NCI-H1105 (cell line): ENCODE results near the gene SHE.
"Not testable (repeated sequence)": the region's sequence is repeated elsewhere in the genome, so short reads cannot be mapped to it uniquely, and the experiment has no call there.

Experiments used
- DNase-seq: peaks from one replicate; lab custom pipeline; 2025; lab: John Stamatoyannopoulos, UW

Gene SHE

GRCh38 chr1:154514066-154514553 is 11.9 kb upstream of the SHE start:
- DNase-seq: no peak

GRCh38 chr1:154512760-154513159 is 10.5 kb upstream of the SHE start:
- no peak for DNase-seq

- no peak for DNase-seq
These were observed 1.7 kb upstream of the SHE start for GRCh38 chr1:154503898-154504297.

- DNase-seq: no peak
These were observed 518 bp upstream of the SHE start for GRCh38 chr1:154502744-154503115.

- no peak for DNase-seq
These were observed 668 bp downstream of the SHE start for GRCh38 chr1:154501423-154502065.

GRCh38 chr1:154500533-154500932 is 1.7 kb downstream of the SHE start:
- DNase-seq: no peak

GRCh38 chr1:154499446-154499845 is 2.8 kb downstream of the SHE start:
- DNase-seq: no peak

- no peak for DNase-seq
These were observed 5.0 kb downstream of the SHE start for GRCh38 chr1:154497026-154497806.

GRCh38 chr1:154496383-154496782 is 5.8 kb downstream of the SHE start:
- no peak for DNase-seq

- no peak for DNase-seq
These were observed 6.5 kb downstream of the SHE start for GRCh38 chr1:154495496-154496273.

- DNase-seq: no peak
These were observed 8.9 kb downstream of the SHE start for GRCh38 chr1:154493276-154493675.

- DNase-seq: no peak
These were observed 10.1 kb downstream of the SHE start for GRCh38 chr1:154492115-154492514.

GRCh38 chr1:154490317-154490716 is 11.9 kb downstream of the SHE start:
- no peak for DNase-seq

GRCh38 chr1:154489695-154490274 is 12.4 kb downstream of the SHE start:
- DNase-seq: no peak

- no peak for DNase-seq
These were observed 13.3 kb downstream of the SHE start for GRCh38 chr1:154488922-154489321.

- DNase-seq: not testable (repeated sequence)
These were observed 15.5 kb downstream of the SHE start for GRCh38 chr1:154486756-154487155.

GRCh38 chr1:154485910-154486496 is 16.2 kb downstream of the SHE start:
- DNase-seq: no peak

GRCh38 chr1:154485106-154485505 is 17.1 kb downstream of the SHE start:
- DNase-seq: no peak

- no peak for DNase-seq
These were observed 18.0 kb downstream of the SHE start for GRCh38 chr1:154483941-154484803.

- peak; percentile 6 for DNase-seq
These were observed 21.2 kb downstream of the SHE start for GRCh38 chr1:154481053-154481452.
